Right atrium auricular region (tissue), 2 donors: Measurements from ENCODE around the gene HSF5. TPM values are rescaled to one million over a fixed set of nuclear protein-coding genes. Genes with fewer than 3 reads are reported as not detected.

Experiments
- DNase-seq: peaks from one replicate; pipeline ENCODE4 v3.0.0-alpha.2; 2019; ENCODE audit warnings: low spot score
- H3K27ac ChIP-seq, 2 donors: fragments of 200-600 bp; sonication (generic); 1 replicate in 1 of 2; 2 replicates in 1 of 2; pipeline ENCODE4 v1.5.1; 2016 to 2019
- H3K27me3 ChIP-seq, 2 donors: fragments of 200-600 bp; sonication (generic); one replicate each; pipeline versions ENCODE4 v1.5.1 to v1.6.0; 2017 to 2019
- H3K36me3 ChIP-seq: fragments of 200-600 bp; sonication (generic); one replicate; pipeline ENCODE4 v1.5.1; 2016
- H3K4me1 ChIP-seq, 2 donors: fragments of 200-600 bp; sonication (generic); one replicate each; pipeline versions ENCODE4 v1.5.1 to v1.6.0; 2017 to 2019
- H3K4me3 ChIP-seq, 2 donors: fragments of 200-600 bp; sonication (generic); 1 replicate in 1 of 2; 2 replicates in 1 of 2; pipeline ENCODE4 v1.5.1; 2017 to 2019; ENCODE audit warnings: mild to moderate bottlenecking in 1 of 2, moderate library complexity in 1 of 2
- H3K9me3 ChIP-seq, 2 donors: fragments of 200-600 bp; sonication (generic); one replicate each; pipeline ENCODE4 v1.5.1; 2019
- CTCF ChIP-seq, 2 donors: fragments of 200-600 bp; sonication (generic); IDR thresholded peaks; one replicate each; pipeline ENCODE4 v1.5.1; 2019; ENCODE audit warnings: antibody characterized with exemption in 2 of 2
- total RNA-seq, 2 donors: library from RNA; depleted of rRNA; stranded (reverse); fragments of >200 nt; gene quantifications; one replicate each; pipeline ENCODE4 v1.1.0, GENCODE V29; 2016

Gene HSF5
- total RNA-seq, 2 donors from 2014 or later: 0.08 TPM; not detected in 1

GRCh38 chr17:58501451-58501850, 13.2 kb upstream of the HSF5 start:
- H3K36me3 ChIP-seq: peaks cover 67% of the 10 kb centered on the region
- no peak overlapping the region for H3K4me3 ChIP-seq
- no peaks in the 10 kb centered on the region for H3K27me3 ChIP-seq
- no peak overlapping the region for H3K27ac ChIP-seq
- no peak for TF ChIP-seq CTCF (IDR thresholded peaks at IDR 0.05)
- H3K9me3 ChIP-seq: no peaks in the 10 kb centered on the region
- no peaks in the 10 kb centered on the region for H3K4me1 ChIP-seq
- no peak for DNase-seq

- H3K27me3 ChIP-seq: no peaks in the 10 kb centered on the region
- TF ChIP-seq CTCF (IDR thresholded peaks at IDR 0.05): no peak
- no peaks in the 10 kb centered on the region for H3K4me1 ChIP-seq
- no peak for DNase-seq
- no peak overlapping the region for H3K27ac ChIP-seq
- H3K36me3 ChIP-seq: peaks cover 65% of the 10 kb centered on the region
- no peaks in the 10 kb centered on the region for H3K9me3 ChIP-seq
- no peak overlapping the region for H3K4me3 ChIP-seq
These were observed 10.1 kb upstream of the HSF5 start for GRCh38 chr17:58498177-58498828.

- H3K9me3 ChIP-seq: no peaks in the 10 kb centered on the region
- no peaks in the 10 kb centered on the region for H3K27me3 ChIP-seq
- TF ChIP-seq CTCF (IDR thresholded peaks at IDR 0.05): no peak
- peaks cover 81% of the 10 kb centered on the region for H3K36me3 ChIP-seq
- no peaks in the 10 kb centered on the region for H3K4me1 ChIP-seq
- DNase-seq: no peak
- H3K4me3 ChIP-seq: no peak overlapping the region
- H3K27ac ChIP-seq: no peak overlapping the region
These were observed 5.3 kb upstream of the HSF5 start for GRCh38 chr17:58493506-58493905.

GRCh38 chr17:58492238-58493121, 4.3 kb upstream of the HSF5 start:
- peaks cover 74% of the 10 kb centered on the region for H3K36me3 ChIP-seq
- H3K9me3 ChIP-seq: no peaks in the 10 kb centered on the region
- no peaks in the 10 kb centered on the region for H3K27me3 ChIP-seq
- TF ChIP-seq CTCF (IDR thresholded peaks at IDR 0.05): no peak
- no peak for DNase-seq
- H3K4me1 ChIP-seq: no peaks in the 10 kb centered on the region
- H3K4me3 ChIP-seq: no peak overlapping the region
- H3K27ac ChIP-seq: no peak overlapping the region

- H3K27ac ChIP-seq: no peak overlapping the region
- no peaks in the 10 kb centered on the region for H3K27me3 ChIP-seq
- TF ChIP-seq CTCF (IDR thresholded peaks at IDR 0.05): no peak
- DNase-seq: no peak
- H3K4me3 ChIP-seq: no peak overlapping the region
- no peaks in the 10 kb centered on the region for H3K9me3 ChIP-seq
- peaks cover 69% of the 10 kb centered on the region for H3K36me3 ChIP-seq
- no peaks in the 10 kb centered on the region for H3K4me1 ChIP-seq
These were observed 3.4 kb upstream of the HSF5 start for GRCh38 chr17:58491510-58492045.
